ENCODE measurements around the gene HOGA1. TPM values are rescaled to one million over a fixed set of nuclear protein-coding genes. Genes with fewer than 3 reads are reported as not detected.

The HOGA1 gene
- total and polyA plus RNA-seq, 2 of the 13 experiments (the other 11 are each of a cell fraction or from before 2014, with no cell fraction given): 7.6 to 19.5 TPM

DNA sequence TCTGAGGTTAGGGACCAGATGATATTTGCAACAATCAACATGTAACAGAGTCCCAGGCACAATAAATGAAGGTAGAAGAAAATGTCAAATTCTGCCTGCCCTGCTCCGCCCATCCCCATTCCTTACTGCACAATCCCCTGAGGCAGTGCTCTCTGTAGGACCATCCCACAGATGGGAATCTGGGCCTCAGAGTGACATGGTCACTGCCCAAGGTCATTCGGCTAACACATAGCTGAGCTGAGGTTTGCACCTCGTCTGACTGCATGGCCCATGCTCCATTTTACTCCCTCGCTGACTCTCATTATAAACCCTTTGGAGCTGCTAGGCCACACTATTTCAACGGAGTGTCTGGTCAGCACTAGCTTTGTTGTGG, 1.2 kb downstream of the HOGA1 start (continued):
- TF ChIP-seq NRL (CRISPR knock-in tag; IDR thresholded peaks at IDR 0.05; ENCODE audit: borderline replicate concordance) (0 out of 2 replicates have a peak, but pooled peaks have one; percentile 30), NCOA2 (CRISPR knock-in tag; IDR thresholded peaks at IDR 0.05) (no peak), MYC (CRISPR knock-in tag; IDR thresholded peaks at IDR 0.05; ENCODE audit: borderline replicate concordance) (0 out of 2 replicates have a peak, but pooled peaks have one; percentile 6), ZNF264 (CRISPR knock-in tag; IDR thresholded peaks at IDR 0.05) (peak; percentile 32; the same call in 1 of the 2 replicates), ZFP90 (CRISPR knock-in tag; IDR thresholded peaks at IDR 0.05; ENCODE audit: borderline replicate concordance) (0 out of 2 replicates have a peak, but pooled peaks have one; percentile 19), ZNF629 (CRISPR knock-in tag; conservative IDR thresholded peaks at IDR 0.05) (peak; percentile 12; the same call in 1 of the 2 replicates), STAT6 (CRISPR knock-in tag; IDR thresholded peaks at IDR 0.05; ENCODE audit: borderline replicate concordance) (0 out of 2 replicates have a peak, but pooled peaks have one; percentile 37), ZHX1 (CRISPR knock-in tag; IDR thresholded peaks at IDR 0.05; ENCODE audit: low read depth) (0 out of 2 replicates have a peak, but pooled peaks have one; percentile 15), BORCS8-MEF2B (CRISPR knock-in tag; IDR thresholded peaks at IDR 0.05) (no peak), ZNF574 (CRISPR knock-in tag; IDR thresholded peaks at IDR 0.05) (peak; percentile 0; the same call in 1 of the 2 replicates), ZNF256 (CRISPR knock-in tag; conservative IDR thresholded peaks at IDR 0.05) (0 out of 2 replicates have a peak, but pooled peaks have one; percentile 4), ZNF879 (CRISPR knock-in tag; IDR thresholded peaks at IDR 0.05) (0 out of 2 replicates have a peak, but pooled peaks have one; percentile 9), ESRRA (CRISPR knock-in tag; IDR thresholded peaks at IDR 0.05; ENCODE audit: low read depth) (no peak), ATF7-NPFF (CRISPR knock-in tag; IDR thresholded peaks at IDR 0.05; ENCODE audit: low read depth) (0 out of 2 replicates have a peak, but pooled peaks have one; percentile 34), ZBTB26 (CRISPR knock-in tag; IDR thresholded peaks at IDR 0.05; ENCODE audit: borderline replicate concordance) (no peak), CEBPB (IDR thresholded peaks at IDR 0.05; ENCODE audit: borderline replicate concordance, low read depth, low read length) (no peak), ZNF263 (CRISPR knock-in tag; IDR thresholded peaks at IDR 0.05) (0 out of 2 replicates have a peak, but pooled peaks have one; percentile 5), ZNF740 (CRISPR knock-in tag; IDR thresholded peaks at IDR 0.05) (0 out of 2 replicates have a peak, but pooled peaks have one; percentile 46)
- TF ChIP-seq, protein P1, sequence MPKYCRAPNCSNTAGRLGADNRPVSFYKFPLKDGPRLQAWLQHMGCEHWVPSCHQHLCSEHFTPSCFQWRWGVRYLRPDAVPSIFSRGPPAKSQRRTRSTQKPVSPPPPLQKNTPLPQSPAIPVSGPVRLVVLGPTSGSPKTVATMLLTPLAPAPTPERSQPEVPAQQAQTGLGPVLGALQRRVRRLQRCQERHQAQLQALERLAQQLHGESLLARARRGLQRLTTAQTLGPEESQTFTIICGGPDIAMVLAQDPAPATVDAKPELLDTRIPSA (CRISPR knock-in tag; IDR thresholded peaks at IDR 0.05; ENCODE audit: borderline replicate concordance): no peak

All from HepG2 (cell line).